Caki2 (cell line): ENCODE measurements around the gene DSC3. TPM values are rescaled to one million over a fixed set of nuclear protein-coding genes. Genes with fewer than 3 reads are reported as not detected.

ENCODE experiments used
- DNase-seq: peaks from one replicate; pipeline ENCODE4 v3.0.0-alpha.2; 2015; ENCODE audit warnings: low read depth
- in situ Hi-C: cut with HindIII; loops from 2 replicates; pipeline ENCODE4 v1.10.0; 2016; ENCODE audit warnings: low sequenced_read_pairs, low pct_unique_long_range_greater_than_20kb, mixed read lengths
- total RNA-seq: library from RNA; depleted of rRNA; stranded (reverse); fragments of >200 nt; shearing (Covaris generic); gene quantifications from 2 replicates; pipeline ENCODE4 v1.2.3, GENCODE V29; 2014; ENCODE audit warnings: low replicate concordance; rRNA removed

The DSC3 gene
- total RNA-seq, result not detected in 2 replicates

DNA sequence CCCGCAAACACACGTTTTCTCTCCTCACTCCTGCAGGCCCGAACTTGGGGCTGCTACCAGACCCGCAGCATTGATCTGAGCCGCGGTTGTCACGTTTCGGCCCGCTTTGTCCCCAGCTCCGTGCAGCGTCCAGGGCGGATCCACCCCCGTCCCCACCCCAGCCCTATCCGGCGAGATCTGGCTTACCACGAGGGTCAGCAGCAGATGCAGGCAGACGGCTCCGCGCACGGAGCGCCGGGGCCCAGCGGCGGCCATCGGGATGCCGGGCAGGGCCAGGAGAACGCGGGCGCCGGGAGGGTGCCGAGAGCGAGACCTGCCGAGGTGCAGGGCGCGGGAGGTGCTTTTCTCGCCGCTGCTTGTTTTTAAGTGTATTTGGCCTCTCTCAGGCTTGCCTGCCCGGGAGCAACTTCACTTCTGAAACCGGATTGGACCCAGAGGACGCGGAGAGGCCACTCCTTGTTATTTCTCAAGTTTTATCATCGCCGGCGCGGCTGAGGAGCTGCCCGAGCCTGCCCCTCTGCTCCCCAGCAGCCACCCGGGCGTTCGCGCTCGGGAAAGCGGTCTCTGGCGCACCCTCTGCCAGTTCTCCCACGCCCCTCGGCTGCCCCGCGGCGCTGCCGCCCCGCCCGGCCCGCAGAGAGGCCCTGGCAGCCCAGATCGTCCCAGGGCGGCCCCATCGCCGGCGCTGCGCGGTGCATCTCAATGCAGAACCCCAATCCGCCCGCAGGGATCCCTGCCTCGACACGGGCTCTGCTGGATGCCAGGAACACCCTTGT, at the start of gene DSC3:
TSS of gene DSC3 (minus strand) at position 337 of the 776 bp plus-strand sequence. CDS start at position 255, 82 bp downstream.
- in situ Hi-C loops, result no loop called here
- no peak for DNase-seq

GRCh38 chr18:31091350-31091749, 48.8 kb upstream of the DSC3 start:
- in situ Hi-C loops, result no loop called here
- DNase-seq, result no peak

GRCh38 chr18:31088532-31088931, 46.0 kb upstream of the DSC3 start:
- DNase-seq, result no peak
- in situ Hi-C loops, result no loop called here

DNA sequence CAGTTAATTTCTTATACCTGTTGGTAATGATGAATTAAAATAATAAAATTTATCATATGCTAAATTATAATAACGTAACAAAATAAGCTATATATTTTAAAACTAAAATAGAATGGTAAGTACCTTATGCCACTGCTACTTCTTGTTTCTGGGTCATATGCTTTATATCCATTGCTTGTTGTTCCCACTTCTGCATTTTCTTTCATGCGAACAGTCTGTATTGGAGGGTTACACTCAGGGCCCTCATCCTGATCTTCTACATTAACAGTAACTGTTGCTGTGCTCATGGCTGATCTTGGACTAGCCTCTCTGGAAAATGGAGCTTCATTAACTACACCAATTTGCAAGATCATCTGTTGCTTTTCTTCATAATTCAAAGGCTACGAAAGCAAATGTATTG, 37.4 kb upstream of the DSC3 start:
- in situ Hi-C loops, result no loop called here
- DNase-seq, result no peak

DNA sequence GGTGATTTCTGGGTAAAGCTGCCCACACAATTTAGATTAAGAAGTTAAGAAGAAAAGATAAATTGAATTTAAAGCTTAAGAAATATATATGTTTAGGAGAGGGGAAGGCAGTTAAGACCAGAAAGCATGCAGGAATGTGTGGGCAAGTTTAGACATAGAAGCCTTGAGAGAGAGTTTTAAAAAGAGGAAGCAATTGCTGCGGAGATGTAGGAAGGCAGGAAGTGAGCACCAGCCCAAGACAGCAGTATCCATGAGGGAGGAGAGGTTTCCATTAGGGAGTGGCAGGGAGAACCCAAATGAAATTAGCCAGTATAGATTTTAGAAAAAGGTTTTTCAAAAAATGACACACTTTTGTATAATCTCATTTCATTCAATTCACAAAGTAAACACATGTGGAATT, 35.3 kb upstream of the DSC3 start:
- in situ Hi-C loops, result no loop called here
- no peak for DNase-seq

GRCh38 chr18:31072175-31072574, 29.6 kb upstream of the DSC3 start:
- no peak for DNase-seq
- in situ Hi-C loops, result no loop called here

GRCh38 chr18:31070206-31070605, 27.7 kb upstream of the DSC3 start:
- in situ Hi-C loops, result no loop called here
- no peak for DNase-seq

DNA sequence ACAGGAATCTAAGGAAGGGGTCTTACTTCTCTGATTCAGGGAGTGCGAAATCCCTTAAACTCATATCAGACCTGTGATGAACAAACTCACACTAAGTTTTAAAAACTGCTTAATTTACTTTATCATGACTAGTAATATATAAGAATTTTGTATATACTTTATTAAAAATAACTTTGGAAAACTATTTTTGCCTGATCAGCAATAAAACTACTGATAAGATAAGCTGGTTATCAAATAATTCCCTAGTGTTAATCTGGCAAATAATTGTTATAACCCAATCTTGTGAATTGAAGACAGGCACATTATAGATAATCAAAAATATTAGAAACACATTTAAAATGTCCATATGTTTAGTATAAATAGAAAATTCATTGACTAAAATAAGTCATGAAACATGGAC, 23.7 kb upstream of the DSC3 start:
- in situ Hi-C loops, result no loop called here
- no peak for DNase-seq

GRCh38 chr18:31065036-31065773, 22.7 kb upstream of the DSC3 start:
- in situ Hi-C loops, result no loop called here
- no peak for DNase-seq

GRCh38 chr18:31064130-31064529, 21.6 kb upstream of the DSC3 start:
- in situ Hi-C loops, result no loop called here
- no peak for DNase-seq

GRCh38 chr18:31061945-31062344, 19.4 kb upstream of the DSC3 start:
- in situ Hi-C loops, result no loop called here
- no peak for DNase-seq

GRCh38 chr18:31058897-31059296, 16.4 kb upstream of the DSC3 start:
- DNase-seq, result no peak
- in situ Hi-C loops, result no loop called here

DNA sequence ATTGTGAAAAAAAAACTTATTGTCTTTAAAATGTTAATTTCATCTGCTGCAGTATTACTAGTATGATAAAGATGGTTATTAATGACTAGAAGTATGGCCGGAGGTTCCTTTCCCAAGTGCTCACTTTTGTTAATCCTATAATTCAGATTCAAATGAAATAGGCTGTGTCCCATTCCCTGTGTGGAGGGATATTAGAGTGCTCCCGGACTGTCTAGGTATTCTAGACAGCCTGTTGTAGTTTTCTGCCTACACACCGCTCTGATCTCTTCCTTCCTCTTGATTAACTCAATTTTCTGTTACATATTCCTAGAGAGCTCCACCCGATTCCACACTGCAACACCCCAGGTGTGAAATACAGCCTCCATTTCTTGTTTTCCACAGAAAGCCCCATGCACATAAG, 15.4 kb upstream of the DSC3 start:
- DNase-seq, result no peak
- in situ Hi-C loops, result no loop called here

- no peak for DNase-seq
- in situ Hi-C loops, result no loop called here
Measured at GRCh38 chr18:31057051-31057450, 14.5 kb upstream of the DSC3 start.

DNA sequence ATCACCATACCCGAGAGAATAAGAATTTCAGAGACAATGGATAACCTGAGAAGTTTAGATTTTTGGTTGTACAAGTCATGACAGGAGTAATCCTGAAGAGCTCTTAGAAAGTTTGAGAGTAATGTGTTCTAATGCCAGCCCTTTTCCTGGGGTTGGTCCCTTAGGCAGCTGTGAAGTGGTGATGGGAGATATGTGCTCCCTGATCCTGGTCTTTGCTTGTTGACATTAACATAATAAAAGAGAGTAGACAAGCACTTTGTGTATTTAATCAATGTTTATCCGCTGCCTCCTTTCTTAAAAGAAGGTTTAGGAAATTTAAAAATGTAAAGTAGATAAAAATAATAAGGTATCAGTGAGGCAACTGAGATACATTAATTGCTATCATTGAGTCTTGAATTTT, 13.8 kb upstream of the DSC3 start:
- DNase-seq, result no peak
- in situ Hi-C loops, result no loop called here

DNA sequence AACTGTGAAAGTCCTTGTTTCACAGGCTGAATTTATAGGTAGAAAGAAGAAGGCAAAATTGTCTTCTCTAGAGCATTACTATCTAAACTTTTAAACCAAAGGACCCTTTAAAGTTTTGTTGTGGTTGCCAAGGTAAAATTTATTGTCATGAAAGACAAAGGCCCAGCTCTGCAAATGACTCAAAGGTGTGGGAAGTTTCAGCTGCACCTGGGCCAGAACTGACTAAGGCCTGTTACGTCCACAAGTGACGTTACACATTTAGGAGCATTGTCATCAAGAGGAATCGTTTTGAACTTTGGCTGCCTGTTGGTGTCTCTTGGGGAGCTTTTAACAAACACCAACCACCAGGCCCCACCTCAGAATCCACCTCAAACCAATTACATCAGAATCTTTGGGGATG, 8.1 kb upstream of the DSC3 start:
- in situ Hi-C loops, result no loop called here
- DNase-seq, result no peak

DNA sequence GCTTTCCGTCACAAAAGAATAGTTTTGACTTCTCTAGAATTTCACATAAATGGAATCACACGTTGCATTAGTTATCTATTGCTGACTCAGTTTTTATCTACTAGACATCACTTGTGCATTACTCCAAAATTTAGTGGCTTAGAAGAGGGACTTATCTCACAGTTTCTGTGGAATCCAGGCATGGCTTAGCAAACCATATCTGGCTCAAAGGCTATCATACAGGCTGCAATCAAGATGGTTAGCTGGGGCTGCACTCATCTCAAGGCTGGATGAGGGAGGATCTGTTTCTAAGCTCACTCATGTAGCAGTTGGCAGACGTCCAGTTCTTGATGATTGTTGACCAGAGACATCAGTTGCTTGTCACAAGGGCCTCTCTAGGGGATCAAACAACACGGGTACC, 6.6 kb upstream of the DSC3 start:
- in situ Hi-C loops, result no loop called here
- no peak for DNase-seq

GRCh38 chr18:31048216-31048615, 5.7 kb upstream of the DSC3 start:
- no peak for DNase-seq
- in situ Hi-C loops, result no loop called here

DNA sequence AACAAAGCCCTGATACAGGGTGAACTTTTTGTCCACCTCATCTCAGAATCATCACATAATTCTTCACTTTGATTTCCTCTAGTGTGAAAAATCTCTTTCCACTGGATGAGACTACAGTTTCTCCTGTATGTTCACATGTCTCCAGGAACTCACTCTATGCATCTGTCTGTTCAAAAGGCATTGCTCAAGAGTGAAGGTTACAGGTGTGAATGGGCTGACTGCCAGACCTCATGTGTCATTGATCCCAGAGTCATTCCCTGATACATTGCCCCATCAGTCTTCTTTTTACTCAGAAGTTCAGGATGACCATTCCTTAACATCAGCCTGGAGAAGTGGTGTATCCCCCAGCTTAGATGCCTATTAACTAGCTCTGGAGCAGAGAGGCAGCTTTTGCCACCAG, 4.4 kb upstream of the DSC3 start:
- no peak for DNase-seq
- in situ Hi-C loops, result no loop called here

- in situ Hi-C loops, result no loop called here
- DNase-seq, result no peak
Measured at GRCh38 chr18:31045599-31045998, 3.1 kb upstream of the DSC3 start.
